Tongue (tissue), 2 donors: ENCODE data around the gene MRM1. TPM values are rescaled to one million over a fixed set of nuclear protein-coding genes. Genes with fewer than 3 reads are reported as not detected.
A peak's percentile ranks its signal among the peaks of the same experiment; 100 is the strongest.

Source experiments
- DNase-seq: peaks from one replicate; pipeline ENCODE4 v3.0.0-alpha.2; 2015
- total RNA-seq: library from RNA; depleted of rRNA; stranded (reverse); fragments of >200 nt; gene quantifications from one replicate; pipeline ENCODE4 v1.2.3, GENCODE V29; 2014

Gene MRM1
- 6.1 TPM for total RNA-seq

GRCh38 chr17:36601303-36602029 is at the start of gene MRM1:
Gene MRM1, plus strand, starts transcription at chr17:36601583. Its CDS starts 228 bp downstream, at chr17:36601811.
- DNase-seq, result peak; percentile 96

- DNase-seq, result no peak
Measured at GRCh38 chr17:36553459-36553858, 47.9 kb upstream of the MRM1 start.

- DNase-seq, result no peak
Measured at GRCh38 chr17:36566081-36566480, 35.3 kb upstream of the MRM1 start.

- DNase-seq, result no peak
Measured at GRCh38 chr17:36575028-36575427, 26.4 kb upstream of the MRM1 start.

GRCh38 chr17:36576793-36577192 is 24.6 kb upstream of the MRM1 start:
- no peak for DNase-seq

- no peak for DNase-seq
Measured at GRCh38 chr17:36578671-36579070, 22.7 kb upstream of the MRM1 start.

GRCh38 chr17:36583787-36584186 is 17.6 kb upstream of the MRM1 start:
- no peak for DNase-seq

- DNase-seq, result no peak
Measured at GRCh38 chr17:36586138-36586537, 15.2 kb upstream of the MRM1 start.

DNA sequence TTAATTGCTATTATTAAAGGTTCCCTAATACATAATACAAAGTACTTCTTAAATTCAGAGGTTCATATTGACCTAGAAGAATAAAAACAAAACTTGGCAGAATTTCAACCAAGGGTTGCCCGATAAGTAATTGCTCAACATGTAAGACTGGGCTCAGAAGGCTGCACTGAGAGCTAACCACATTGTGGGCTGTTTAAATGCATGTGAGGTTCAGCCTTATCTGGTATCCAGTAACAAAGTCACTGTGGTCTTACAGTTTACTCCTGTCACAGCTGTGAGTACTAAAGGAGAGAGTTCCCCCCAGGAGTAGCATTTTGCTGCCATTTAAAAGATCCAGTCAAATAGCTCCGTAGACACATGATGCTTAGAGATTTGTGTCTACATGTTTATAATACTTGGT is 11.3 kb upstream of the MRM1 start:
- no peak for DNase-seq

DNA sequence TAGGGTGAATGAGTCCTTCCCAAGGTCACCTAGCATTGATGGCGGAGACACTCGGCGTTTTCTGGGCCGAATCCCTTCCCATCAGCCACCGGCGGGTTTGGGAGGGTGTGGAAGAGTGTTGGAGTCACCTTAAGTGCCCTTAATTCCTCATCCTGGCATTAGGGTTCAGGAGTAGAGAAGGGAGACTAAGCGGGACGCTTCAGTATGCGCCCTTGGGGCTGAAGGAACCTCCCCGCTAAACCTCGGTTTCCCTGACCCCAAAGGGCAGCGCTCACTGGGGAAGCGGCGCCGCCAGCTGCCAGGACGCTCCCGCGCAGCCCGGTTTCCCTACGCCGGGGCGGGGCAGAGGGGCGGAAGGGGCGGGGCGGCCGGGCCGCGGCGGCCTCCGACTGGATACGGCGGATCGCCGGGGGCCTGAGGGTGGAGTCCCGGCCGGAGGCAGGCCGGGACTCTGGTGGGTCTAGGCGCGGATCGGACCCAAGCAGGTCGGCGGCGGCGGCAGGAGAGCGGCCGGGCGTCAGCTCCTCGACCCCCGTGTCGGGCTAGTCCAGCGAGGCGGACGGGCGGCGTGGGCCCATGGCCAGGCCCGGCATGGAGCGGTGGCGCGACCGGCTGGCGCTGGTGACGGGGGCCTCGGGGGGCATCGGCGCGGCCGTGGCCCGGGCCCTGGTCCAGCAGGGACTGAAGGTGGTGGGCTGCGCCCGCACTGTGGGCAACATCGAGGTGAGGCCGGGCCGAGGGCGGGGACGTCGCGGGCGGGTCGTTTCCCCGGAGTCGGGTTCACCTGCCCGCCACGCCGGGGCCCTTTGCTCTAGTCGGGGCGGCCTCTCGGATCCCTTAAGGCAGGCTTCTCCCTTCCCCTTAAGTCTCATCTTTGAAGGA is 9.7 kb upstream of the MRM1 start, which contains the start of gene DHRS11:
DHRS11 (plus strand) TSS at position 446 of the 882 bp plus-strand sequence; CDS start at position 577, 131 bp downstream.
- peak; percentile 83 for DNase-seq

DNA sequence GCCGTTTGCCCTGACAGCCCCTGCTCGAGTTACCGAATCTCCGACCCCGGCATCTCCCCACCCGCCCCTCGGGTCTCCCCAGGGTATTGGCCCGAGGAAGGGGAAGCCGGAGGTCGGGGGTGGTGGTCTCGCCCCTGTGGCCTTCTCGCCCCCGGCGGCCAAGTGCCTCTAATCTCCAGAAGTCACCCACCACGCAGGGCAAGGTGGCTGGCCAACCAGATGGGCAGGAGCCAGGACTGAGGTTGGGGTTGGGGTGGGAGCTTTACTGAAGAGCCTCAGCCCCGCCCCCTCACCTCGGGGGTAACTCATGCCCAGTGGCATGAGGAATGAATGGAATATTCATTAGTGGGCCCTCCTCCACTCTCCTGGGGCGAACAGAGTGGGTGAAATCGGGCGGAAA is 9.1 kb upstream of the MRM1 start:
- no peak for DNase-seq

GRCh38 chr17:36592716-36593321 is 8.6 kb upstream of the MRM1 start:
- DNase-seq, result no peak

DNA sequence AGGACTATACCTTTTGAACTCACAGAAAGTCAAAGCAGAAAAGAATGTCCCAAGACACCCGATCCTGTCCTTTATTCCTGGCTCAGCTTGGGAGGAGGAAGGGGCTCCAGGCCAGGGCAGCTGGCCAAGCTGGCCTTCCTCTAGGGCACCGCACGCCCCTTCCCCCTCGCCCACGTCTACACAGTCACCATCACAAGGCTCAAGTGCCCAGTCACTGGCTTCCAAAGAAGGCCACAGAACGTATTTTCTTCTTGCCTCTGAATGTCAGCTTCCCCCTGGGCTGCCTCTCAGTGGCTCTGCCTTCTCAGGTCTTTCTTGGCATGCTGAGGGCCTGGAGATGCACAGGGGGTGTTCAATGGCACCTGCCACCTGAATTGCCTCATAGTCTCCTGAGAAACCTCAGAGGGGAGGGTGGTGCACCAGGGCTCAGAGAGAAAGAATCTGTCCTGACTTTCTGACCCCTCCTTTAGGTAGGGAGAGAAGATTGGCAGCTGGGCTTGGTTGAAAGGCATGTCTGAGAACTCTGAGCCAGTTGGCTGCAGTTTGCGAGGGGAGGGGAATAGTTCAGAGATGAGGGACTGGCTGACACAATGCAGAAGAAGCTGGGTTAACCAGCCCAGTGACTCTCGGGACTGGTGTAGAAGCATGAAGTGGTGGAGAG is 7.6 kb upstream of the MRM1 start:
- no peak for DNase-seq

GRCh38 chr17:36594626-36595401 is 6.6 kb upstream of the MRM1 start:
- no peak for DNase-seq

- DNase-seq, result no peak
Measured at GRCh38 chr17:36597226-36597625, 4.2 kb upstream of the MRM1 start.

DNA sequence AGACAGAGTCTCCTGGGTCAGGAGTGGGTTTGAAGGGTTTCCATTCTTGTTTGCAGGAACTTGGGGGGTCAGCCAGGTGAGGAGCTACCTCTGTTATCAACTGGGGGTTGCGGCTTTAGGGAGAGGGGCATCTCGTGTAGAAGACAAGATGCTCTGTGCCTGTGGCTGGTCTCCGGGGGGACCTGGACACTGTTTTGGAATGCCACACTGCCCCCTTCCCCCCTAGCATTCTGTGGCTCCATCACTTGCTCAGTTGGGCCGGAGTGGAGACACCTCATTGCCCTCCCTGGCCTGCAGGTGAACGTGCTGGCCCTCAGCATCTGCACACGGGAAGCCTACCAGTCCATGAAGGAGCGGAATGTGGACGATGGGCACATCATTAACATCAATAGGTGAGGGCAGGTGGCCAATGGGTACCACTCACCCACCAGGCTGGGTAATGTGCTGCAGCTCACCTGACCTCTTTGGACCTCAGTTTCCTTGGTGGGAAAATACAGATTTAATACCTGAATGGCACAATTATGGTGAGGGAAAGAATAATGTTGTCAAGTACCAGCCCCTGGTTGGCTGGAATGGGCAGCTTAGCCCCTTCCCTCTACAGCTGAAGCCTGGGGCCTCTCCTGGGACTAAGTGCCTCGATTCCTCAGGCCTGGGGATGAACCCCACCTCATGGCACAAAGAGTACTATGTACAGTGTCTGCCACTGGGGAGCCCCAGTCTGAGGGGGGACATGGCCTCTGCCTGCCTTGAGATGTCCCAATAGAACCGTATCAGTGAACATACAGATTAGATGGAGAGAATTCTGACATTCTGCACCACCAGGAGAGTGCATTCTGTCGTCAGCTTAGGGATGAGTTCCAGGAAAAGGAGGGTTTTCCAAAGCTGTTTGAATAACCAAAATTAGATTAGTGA is 3.3 kb upstream of the MRM1 start:
- DNase-seq, result no peak

DNA sequence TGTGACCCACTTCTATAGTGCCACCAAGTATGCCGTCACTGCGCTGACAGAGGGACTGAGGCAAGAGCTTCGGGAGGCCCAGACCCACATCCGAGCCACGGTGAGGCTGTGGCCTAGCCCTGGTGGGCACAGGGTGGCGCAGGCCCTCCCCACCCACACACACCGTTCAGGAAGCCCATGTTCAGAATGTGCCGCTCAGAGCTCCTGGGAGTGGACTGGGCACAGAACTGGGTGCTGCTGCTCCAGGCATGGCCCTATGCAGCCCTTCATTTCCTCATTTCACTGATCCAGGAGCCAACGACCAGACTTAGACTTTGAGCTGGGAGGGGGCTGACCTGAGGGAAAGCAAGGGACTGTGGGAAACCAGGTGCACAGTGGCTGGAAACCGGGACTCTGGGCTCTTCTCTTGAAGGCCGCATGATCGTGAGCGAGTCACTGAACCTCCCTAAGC is 2.4 kb upstream of the MRM1 start:
- DNase-seq, result no peak

- DNase-seq, result no peak
Measured at GRCh38 chr17:36599546-36600250, 1.7 kb upstream of the MRM1 start.

DNA sequence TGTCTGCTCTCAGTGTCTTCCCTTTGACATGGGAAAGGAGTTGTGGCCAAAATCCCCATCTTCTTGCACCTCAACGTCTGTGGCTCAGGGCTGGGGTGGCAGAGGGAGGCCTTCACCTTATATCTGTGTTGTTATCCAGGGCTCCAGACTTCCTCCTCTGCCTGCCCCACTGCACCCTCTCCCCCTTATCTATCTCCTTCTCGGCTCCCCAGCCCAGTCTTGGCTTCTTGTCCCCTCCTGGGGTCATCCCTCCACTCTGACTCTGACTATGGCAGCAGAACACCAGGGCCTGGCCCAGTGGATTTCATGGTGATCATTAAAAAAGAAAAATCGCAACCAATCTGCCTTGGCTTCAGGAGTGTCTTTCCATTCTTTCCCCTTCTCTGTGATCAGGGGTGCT is 918 bp upstream of the MRM1 start:
- DNase-seq, result no peak

- no peak for DNase-seq
Measured at GRCh38 chr17:36600936-36601302, 464 bp upstream of the MRM1 start.
